Activated CD8-positive, alpha-beta T cell treated with anti-CD3 and anti-CD28 coated beads for 36 hours (primary cell): Measurements from ENCODE around the gene C19orf18. TPM values are rescaled to one million over a fixed set of nuclear protein-coding genes. Genes with fewer than 3 reads are reported as not detected.

Source experiments
- ATAC-seq: fragments of 200-7000 bp; cut with Tn5 transposase; one replicate; pipeline ENCODE4 v1.10.0; 2021; ENCODE audit warnings: mild to moderate bottlenecking, moderate library complexity
- CTCF ChIA-PET: fragments of 350-600 bp; sonication (Branson Sonifier 250); formaldehyde crosslinking; loops from one replicate; lab custom pipeline; 2021; ENCODE audit warnings: antibody characterized with exemption; lab: Charles Lee
- POLR2A ChIA-PET: fragments of 350-600 bp; sonication (Branson Sonifier 250); formaldehyde crosslinking; loops from one replicate; lab custom pipeline; 2021; ENCODE audit warnings: antibody characterized with exemption; lab: Charles Lee
- DNase-seq: peaks from one replicate; pipeline ENCODE4 v3.0.0-alpha.2; 2020
- H3K27ac Mint-ChIP-seq: one replicate; pipeline ENCODE4 v1.8.0; 2021; ENCODE audit warnings: mild to moderate bottlenecking, mixed read lengths
- H3K27me3 Mint-ChIP-seq: one replicate; pipeline ENCODE4 v1.8.0; 2021; ENCODE audit warnings: mixed read lengths
- H3K36me3 Mint-ChIP-seq: one replicate; pipeline ENCODE4 v1.8.0; 2021; ENCODE audit warnings: low read depth, mixed read lengths
- H3K4me1 Mint-ChIP-seq: one replicate; pipeline ENCODE4 v1.8.0; 2021; ENCODE audit warnings: low read depth, mixed read lengths
- H3K4me3 Mint-ChIP-seq: one replicate; pipeline ENCODE4 v1.8.0; 2021; ENCODE audit warnings: mild to moderate bottlenecking, moderate library complexity, mixed read lengths
- H3K9me3 Mint-ChIP-seq: one replicate; pipeline ENCODE4 v1.8.0; 2021; ENCODE audit warnings: mixed read lengths
- intact Hi-C: fragments of 100-400 bp; cut with micrococcal nuclease; formaldehyde crosslinking; loops from one replicate; pipeline ENCODE4 v1.10.0; 2022
- total RNA-seq, 2 experiments: library from RNA; stranded (reverse); gene quantifications; one replicate each; pipeline ENCODE4 v1.2.3, GENCODE V29; 2021
- TF ChIP-seq, protein P1 (sequence below): fragments of 200-600 bp; IDR thresholded peaks from one replicate; pipeline ENCODE4 v1.8.0; 2022; ENCODE audit warnings: antibody characterized with exemption, mild to moderate bottlenecking

Gene C19orf18
- total RNA-seq, 2 experiments from 2014 or later: 0.29 to 0.34 TPM

DNA sequence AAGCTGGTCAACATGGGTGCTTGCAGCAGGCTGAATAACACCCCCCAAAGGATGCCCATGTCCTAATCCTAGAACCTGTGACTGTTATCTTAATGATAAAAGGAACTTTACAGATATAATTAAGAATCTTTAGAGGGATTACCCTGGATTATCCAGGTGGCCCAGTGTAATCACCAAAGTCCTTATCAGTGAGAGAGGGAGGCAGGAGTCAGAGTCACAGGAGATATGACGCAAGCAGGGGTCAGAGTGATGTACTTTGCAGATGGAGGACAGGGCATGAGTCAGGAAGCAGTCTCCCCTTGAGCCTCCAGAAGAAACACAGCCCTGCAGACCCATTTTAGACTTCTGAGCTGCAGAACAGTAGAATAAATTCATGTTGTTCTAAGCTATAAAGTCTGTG lies 18.5 kb upstream of the C19orf18 start:
- Mint-ChIP-seq H3K27ac (no peak overlapping the region), H3K4me1 (no peaks in the 10 kb centered on the region), H3K27me3 (no peaks in the 10 kb centered on the region), H3K4me3 (no peak overlapping the region), H3K36me3 (peaks cover 83% of the 10 kb centered on the region), H3K9me3 (peaks cover 57% of the 10 kb centered on the region)
- ChIA-PET CTCF (no interaction called here), POLR2A (no interaction called here)
- ATAC-seq: no peak
- TF ChIP-seq, protein P1, sequence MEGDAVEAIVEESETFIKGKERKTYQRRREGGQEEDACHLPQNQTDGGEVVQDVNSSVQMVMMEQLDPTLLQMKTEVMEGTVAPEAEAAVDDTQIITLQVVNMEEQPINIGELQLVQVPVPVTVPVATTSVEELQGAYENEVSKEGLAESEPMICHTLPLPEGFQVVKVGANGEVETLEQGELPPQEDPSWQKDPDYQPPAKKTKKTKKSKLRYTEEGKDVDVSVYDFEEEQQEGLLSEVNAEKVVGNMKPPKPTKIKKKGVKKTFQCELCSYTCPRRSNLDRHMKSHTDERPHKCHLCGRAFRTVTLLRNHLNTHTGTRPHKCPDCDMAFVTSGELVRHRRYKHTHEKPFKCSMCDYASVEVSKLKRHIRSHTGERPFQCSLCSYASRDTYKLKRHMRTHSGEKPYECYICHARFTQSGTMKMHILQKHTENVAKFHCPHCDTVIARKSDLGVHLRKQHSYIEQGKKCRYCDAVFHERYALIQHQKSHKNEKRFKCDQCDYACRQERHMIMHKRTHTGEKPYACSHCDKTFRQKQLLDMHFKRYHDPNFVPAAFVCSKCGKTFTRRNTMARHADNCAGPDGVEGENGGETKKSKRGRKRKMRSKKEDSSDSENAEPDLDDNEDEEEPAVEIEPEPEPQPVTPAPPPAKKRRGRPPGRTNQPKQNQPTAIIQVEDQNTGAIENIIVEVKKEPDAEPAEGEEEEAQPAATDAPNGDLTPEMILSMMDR: no peak
- intact Hi-C loops: no loop called here
- DNase-seq: no peak

DNA sequence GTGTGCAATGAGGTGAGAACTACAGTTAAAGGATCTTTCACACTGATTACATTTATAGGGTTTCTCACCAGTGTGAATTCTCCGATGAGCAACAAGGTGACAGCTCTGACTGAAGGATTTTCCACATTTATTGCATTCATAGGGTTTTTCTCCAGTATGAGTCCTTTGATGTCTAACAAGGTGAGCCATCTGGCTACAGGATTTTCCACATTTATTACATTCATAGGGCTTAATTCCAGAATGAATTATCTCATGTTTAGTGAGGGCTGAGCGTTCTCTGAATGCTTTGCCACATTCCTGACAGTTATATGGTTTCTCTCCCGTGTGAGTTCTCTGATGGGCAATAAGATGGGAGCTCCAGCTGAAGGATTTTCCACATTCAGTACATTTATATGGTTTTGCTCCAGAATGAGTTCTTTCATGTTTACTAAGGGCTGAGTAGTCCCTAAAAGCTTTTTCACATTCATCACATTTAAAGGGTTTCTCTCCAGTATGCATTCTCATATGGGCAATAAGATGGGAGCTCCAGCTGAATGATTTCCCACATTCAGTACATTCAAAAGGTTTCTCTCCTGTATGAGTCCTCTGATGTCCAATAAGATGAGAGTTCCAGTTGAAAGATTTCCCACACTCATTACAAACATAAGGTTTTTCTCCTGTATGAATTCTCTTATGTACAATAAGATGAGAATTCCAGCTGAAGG lies 4.4 kb upstream of the C19orf18 start:
- TF ChIP-seq, protein P1: no peak
- Mint-ChIP-seq H3K27me3 (no peaks in the 10 kb centered on the region), H3K4me3 (no peak overlapping the region), H3K4me1 (no peaks in the 10 kb centered on the region), H3K36me3 (peaks cover 91% of the 10 kb centered on the region), H3K9me3 (peaks cover 83% of the 10 kb centered on the region), H3K27ac (no peak overlapping the region)
- POLR2A ChIA-PET: no interaction called here
- intact Hi-C loops: no loop called here
- DNase-seq: no peak
- CTCF ChIA-PET: no interaction called here
- ATAC-seq: no peak

DNA sequence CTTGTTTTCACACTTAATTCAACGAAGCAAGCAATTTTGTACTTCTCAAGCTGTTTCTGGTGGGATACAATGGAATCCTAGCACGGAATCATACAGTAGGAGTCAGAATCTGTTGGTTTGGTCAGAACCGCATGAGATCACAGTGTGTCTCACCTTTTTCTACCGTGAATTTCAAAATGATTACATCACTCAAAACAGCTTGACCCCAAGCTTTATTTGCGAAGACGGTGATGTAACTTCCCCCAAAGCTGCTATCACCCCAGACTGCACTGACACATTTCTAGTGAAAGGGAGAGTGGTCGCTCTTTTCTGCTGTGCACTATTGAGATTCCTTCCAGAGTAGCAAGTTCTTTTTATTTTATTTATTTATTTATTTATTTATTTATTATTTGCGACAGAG lies 9.6 kb downstream of the C19orf18 start:
- Mint-ChIP-seq H3K27ac (no peak overlapping the region), H3K4me3 (no peak overlapping the region), H3K4me1 (no peaks in the 10 kb centered on the region), H3K27me3 (no peaks in the 10 kb centered on the region), H3K36me3 (peaks cover 40% of the 10 kb centered on the region), H3K9me3 (peaks cover 39% of the 10 kb centered on the region)
- intact Hi-C loops: no loop called here
- DNase-seq: no peak
- ChIA-PET POLR2A (no interaction called here), CTCF (no interaction called here)
- TF ChIP-seq, protein P1: no peak
- ATAC-seq: no peak

DNA sequence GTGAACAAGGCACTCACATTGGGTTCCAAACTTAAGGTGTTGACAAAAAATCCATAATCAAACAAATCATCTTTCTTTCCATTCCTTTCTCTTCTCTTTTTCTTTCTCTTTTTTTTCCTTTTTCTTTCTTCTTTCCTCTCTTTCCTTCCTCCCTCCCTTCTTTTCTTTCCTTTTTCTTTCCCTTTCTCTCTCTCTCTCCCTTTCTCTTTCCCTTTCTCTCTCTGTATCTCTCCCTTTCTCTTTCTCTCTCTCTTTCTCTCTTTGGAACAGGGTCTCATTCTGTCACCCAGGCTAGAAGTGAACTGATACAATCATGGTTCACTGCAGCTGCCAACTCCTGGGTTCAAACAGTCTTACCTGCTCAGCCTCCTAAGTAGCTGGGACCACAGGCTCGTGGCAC lies 12.5 kb downstream of the C19orf18 start:
- H3K27ac Mint-ChIP-seq: no peak overlapping the region
- no peak overlapping the region for H3K4me3 Mint-ChIP-seq
- TF ChIP-seq, protein P1: no peak
- POLR2A ChIA-PET: interaction anchor here (0.6 kb wide), 1 partner anchor 107 kb away, joined by 3 read pairs; no protein-coding TSS in a partner anchor
- intact Hi-C loops: no loop called here
- DNase-seq (no peak), ATAC-seq (no peak)
- no peaks in the 10 kb centered on the region for H3K4me1 Mint-ChIP-seq
- CTCF ChIA-PET: interaction anchor here (0.6 kb wide), 1 partner anchor 243 kb away, joined by 3 read pairs; no protein-coding TSS in a partner anchor
- H3K36me3 Mint-ChIP-seq: peaks cover 32% of the 10 kb centered on the region
- peaks cover 35% of the 10 kb centered on the region for H3K9me3 Mint-ChIP-seq
- no peaks in the 10 kb centered on the region for H3K27me3 Mint-ChIP-seq

DNA sequence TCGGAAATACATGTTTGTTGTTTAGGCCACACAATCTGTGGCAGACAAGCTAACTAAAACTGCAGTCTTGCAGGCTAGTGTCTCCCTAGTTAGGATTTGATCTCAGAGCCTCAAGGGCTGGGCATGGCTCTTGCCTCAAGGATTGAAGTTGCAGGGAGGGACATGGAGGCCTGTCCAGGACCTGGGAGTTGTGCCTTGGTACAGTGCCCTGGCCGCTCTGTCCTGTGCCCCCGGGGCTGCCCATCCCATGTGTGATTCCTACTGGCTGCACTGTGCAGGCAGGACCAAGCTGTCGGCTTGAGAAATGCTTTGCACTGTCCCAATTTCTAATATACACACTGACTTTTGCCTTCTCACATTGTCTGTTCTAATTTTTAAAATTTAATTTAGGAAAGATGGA lies 19.3 kb downstream of the C19orf18 start:
- DNase-seq: no peak
- Mint-ChIP-seq H3K27ac (no peak overlapping the region), H3K9me3 (peaks cover 31% of the 10 kb centered on the region), H3K4me3 (no peak overlapping the region), H3K4me1 (no peaks in the 10 kb centered on the region), H3K27me3 (no peaks in the 10 kb centered on the region), H3K36me3 (peaks cover 14% of the 10 kb centered on the region)
- ATAC-seq: no peak
- ChIA-PET CTCF (no interaction called here), POLR2A (no interaction called here)
- TF ChIP-seq, protein P1: no peak
- intact Hi-C loops: loop anchor here (10.0 kb wide), 1 partner anchor 50 kb away; the partner anchor contains the start of gene ZNF606
